ENCODE measurements around the gene SESTD1. TPM values are rescaled to one million over a fixed set of nuclear protein-coding genes. Genes with fewer than 3 reads are reported as not detected.

SESTD1 gene
- total and polyA plus RNA-seq, 2 of the 13 experiments (the other 11 are each of a cell fraction or from before 2014, with no cell fraction given), result 74.4 to 101 TPM

DNA sequence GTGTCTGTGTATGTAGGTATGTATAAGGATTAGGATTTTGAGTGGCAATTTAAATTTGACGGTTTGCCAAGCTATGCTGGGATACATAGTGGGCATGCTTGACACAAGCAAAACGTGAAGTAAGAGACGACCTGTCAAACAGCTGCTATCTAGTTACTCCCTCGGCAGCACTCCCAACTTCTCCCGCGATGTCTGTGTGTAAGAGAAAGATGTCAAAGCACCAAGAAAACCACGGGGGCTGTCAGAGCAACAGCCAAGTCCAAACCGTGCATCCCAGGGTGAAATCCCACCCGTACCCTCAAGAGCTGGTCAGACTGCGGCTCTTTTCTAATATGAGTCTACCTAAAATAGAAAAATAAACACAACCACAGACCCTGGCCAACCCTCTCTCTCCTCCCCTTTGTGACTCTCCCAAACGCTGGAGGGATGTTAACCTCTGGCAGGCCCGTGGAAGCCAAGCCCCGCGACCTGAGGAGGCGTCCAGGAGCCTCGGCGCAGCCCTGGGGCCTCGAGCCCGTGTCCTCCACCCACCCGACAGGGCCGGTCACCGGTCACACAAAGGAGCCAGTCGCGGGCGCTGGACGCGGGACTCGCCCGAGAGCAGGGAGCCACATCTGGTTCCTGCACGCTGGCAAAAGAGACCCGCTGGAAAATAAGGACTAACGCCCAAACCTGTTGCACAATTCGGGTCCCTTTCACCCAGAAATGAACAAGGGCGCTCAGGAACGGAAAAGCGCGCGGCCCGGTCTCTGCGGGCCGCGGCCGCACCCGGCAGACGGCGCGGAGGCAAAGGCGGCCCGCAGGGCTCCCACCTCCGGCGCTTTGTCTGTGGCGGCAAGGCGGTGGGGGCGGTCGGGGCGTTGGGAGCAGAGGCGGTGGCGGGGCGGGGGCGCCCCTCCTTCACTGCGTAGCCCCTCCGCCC, 925 bp downstream of the SESTD1 start (continued):
- TF ChIP-seq ZNF407 (CRISPR knock-in tag; IDR thresholded peaks at IDR 0.05; ENCODE audit: not compliant biosample characterization) (peak; percentile 39), MXI1 (IDR thresholded peaks at IDR 0.05; ENCODE audit: borderline replicate concordance, low read depth, low read length) (peak; percentile 44; the same call in 1 of the 3 replicates), ZNF678 (CRISPR knock-in tag; IDR thresholded peaks at IDR 0.05) (no peak), ONECUT2 (CRISPR knock-in tag; IDR thresholded peaks at IDR 0.05) (no peak), HOXA5 (CRISPR knock-in tag; IDR thresholded peaks at IDR 0.05) (peak; percentile 62; the same call in 1 of the 2 replicates), NONO (IDR thresholded peaks at IDR 0.05) (no peak), NONO (CRISPR knock-in tag; conservative IDR thresholded peaks at IDR 0.05) (peak; percentile 59; the same call in 1 of the 2 replicates), ZFP91 (CRISPR knock-in tag; IDR thresholded peaks at IDR 0.05; ENCODE audit: borderline replicate concordance) (peak; percentile 60; the same call in 1 of the 2 replicates), ZBTB14 (CRISPR knock-in tag; IDR thresholded peaks at IDR 0.05) (no peak), IKZF4 (CRISPR knock-in tag; IDR thresholded peaks at IDR 0.05; ENCODE audit: borderline replicate concordance, low read depth, not compliant biosample characterization) (peak; percentile 37), RORA (CRISPR knock-in tag; IDR thresholded peaks at IDR 0.05) (no peak), ZNF441 (CRISPR knock-in tag; IDR thresholded peaks at IDR 0.05; ENCODE audit: borderline replicate concordance) (0 out of 2 replicates have a peak, but pooled peaks have one; percentile 13)
- TF ChIP-seq, protein P1, sequence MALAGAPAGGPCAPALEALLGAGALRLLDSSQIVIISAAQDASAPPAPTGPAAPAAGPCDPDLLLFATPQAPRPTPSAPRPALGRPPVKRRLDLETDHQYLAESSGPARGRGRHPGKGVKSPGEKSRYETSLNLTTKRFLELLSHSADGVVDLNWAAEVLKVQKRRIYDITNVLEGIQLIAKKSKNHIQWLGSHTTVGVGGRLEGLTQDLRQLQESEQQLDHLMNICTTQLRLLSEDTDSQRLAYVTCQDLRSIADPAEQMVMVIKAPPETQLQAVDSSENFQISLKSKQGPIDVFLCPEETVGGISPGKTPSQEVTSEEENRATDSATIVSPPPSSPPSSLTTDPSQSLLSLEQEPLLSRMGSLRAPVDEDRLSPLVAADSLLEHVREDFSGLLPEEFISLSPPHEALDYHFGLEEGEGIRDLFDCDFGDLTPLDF (CRISPR knock-in tag; IDR thresholded peaks at IDR 0.05), result no peak
- TF ChIP-seq, protein P2, sequence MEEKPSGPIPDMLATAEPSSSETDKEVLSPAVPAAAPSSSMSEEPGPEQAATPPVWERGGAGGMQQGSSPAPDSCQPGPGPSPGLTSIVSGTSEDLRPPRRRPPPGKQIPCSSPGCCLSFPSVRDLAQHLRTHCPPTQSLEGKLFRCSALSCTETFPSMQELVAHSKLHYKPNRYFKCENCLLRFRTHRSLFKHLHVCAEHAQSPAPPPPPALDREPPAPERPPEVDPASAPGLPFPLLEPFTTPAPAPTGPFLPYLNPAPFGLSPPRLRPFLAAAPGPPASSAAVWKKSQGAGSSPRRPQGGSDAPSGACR (CRISPR knock-in tag; IDR thresholded peaks at IDR 0.05), result no peak

Measured in HepG2 (cell line).